Measurements from ENCODE around the gene CD52.
"Not testable (repeated sequence)": the region's sequence is repeated elsewhere in the genome, so short reads cannot be mapped to it uniquely, and the experiment has no call there.

The CD52 gene

GRCh38 chr1:26300578-26301275 lies 17.0 kb upstream of the CD52 start:
- DNase-seq (ENCODE audit: low spot score): no peak

DNA sequence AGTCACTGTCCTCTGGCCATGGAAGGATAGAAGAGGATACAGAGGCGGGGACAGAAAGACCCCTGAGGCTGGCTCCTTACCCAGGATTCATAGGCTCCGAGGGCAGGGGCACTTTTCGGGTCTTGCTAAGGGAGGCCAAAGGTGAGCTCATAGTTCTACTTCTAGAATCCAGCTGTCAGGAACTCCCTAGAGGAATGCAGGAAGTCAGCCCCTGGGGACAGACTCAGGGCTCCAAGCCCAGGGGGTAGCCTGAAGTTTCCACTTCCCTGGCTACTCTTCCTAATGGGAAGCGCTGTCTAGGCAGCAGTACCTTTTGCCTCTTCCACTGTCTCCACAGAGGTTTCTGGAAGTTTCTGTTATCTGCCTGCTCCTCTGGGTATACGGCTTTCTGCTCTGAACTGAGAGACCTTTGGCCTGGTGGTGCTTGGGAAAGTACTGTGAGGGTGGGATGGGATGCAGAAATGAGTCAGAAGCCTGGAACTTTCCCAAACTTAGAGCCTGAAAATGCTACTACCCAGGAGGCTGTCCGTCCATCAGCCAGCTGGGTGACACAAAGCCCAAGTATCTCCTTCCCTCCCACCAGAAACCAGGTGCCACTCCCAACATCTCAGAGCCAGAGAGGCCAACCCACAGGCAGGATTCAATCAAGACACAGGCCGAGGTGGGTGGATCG lies 14.9 kb upstream of the CD52 start:
- no peak for DNase-seq (ENCODE audit: low spot score)

DNA sequence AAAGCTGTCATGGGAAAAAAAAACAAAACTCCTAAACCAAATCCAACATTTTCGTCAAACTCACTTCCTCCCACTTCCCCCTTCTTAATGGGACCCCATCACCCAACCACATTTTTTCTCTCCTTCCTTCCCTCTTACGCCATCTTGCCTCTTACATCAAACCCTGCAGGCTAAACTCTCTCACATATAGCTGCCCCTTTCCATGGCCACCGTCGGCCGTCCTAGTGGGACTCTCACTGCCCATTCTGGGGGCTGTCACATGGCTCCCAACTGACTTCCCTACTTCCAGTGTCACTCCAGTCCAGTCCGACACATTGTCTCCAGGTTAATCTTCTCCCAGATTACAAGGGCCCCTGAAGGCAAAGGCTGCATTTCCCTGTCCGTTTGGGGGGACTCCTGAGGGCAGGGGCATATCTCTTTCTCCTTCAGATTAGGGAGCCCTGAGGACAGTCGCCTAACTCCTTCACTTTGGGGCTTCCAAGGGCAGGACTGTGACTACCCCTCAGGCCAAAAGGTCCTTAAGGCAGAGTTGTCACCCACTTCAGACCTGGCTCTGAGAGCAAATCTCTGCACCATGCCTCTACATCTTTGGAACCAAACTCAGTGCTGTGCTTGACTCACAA lies 12.0 kb upstream of the CD52 start:
- DNase-seq (ENCODE audit: low spot score): no peak

- DNase-seq (ENCODE audit: low spot score): peak; percentile 94
Observed at GRCh38 chr1:26306290-26307229, 11.2 kb upstream of the CD52 start, which contains the start of gene UBXN11. Gene UBXN11, minus strand, starts transcription at chr1:26306636. Its CDS starts 3,753 bp downstream, at chr1:26302883.

DNA sequence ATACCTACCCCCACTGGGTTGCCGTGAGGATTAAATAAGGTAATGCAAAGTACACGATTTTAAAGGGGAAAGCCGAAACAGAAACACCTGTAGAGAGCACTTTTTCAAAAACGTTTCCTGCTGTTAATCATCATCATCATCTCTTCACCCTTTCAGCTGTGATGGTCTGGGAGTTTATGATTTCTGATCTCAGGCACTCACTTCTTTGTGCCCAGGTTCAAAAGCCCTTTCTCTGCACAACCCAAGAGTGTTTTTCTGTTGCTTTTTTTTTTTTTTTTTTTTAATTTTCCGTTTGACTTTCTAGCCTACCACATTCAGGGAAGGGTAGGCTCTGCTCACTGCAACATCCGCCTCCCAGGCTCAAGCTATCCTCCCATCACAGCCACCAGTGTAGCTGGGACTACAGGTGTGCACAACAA lies 10.4 kb upstream of the CD52 start:
- DNase-seq (ENCODE audit: low spot score): peak; percentile 34

DNA sequence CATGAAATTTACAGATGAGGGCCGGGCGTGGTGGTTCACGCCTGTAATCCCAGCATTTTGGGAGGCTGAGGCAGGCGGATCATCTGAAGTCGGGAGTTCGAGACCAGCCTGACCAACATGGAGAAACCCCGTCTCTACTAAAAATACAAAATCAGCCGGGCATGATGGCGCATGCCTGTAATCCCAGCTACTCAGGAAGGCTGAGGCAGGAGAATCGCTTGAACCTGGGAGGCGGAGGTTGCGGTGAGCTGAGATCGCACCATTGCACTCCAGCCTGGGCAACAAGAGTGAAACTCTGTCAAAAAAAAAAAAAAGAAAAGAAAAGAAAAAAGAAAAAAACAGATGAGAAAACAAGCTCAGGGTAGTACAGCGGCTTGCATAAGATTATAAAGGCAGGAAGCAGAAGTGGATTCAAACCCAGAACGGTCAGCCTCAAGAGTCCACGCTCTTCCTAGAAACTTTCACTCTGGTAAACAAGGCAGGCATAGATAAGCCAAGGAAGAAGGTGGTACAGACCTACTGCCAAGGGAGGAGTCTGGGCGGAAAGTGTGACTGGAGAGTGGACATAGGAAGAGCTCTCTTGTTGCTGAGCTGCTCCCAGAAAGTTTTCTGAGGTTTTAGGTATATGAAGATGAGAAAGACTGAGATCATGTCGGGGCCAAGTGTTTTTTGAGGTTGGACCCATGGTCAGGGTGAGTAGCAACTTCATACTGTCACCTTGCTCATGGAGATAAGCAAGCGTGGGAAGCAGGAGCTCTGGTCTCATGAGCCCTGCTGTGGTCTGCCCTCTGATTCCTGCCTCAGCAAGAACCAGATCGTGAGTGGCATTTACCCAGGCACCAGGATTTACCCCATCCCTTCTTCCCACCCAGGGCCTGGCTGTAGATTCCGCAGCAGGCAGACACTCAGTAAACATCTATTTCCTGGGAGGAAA lies 9.5 kb upstream of the CD52 start:
- not testable (repeated sequence) for DNase-seq (ENCODE audit: low spot score)

- DNase-seq (ENCODE audit: low spot score): no peak
Observed at GRCh38 chr1:26314501-26314900, 3.3 kb upstream of the CD52 start.

GRCh38 chr1:26315874-26316850 lies 1.6 kb upstream of the CD52 start:
- no peak for DNase-seq (ENCODE audit: low spot score)

- DNase-seq (ENCODE audit: low spot score): no peak
Observed at GRCh38 chr1:26317146-26317545, 612 bp upstream of the CD52 start.

DNA sequence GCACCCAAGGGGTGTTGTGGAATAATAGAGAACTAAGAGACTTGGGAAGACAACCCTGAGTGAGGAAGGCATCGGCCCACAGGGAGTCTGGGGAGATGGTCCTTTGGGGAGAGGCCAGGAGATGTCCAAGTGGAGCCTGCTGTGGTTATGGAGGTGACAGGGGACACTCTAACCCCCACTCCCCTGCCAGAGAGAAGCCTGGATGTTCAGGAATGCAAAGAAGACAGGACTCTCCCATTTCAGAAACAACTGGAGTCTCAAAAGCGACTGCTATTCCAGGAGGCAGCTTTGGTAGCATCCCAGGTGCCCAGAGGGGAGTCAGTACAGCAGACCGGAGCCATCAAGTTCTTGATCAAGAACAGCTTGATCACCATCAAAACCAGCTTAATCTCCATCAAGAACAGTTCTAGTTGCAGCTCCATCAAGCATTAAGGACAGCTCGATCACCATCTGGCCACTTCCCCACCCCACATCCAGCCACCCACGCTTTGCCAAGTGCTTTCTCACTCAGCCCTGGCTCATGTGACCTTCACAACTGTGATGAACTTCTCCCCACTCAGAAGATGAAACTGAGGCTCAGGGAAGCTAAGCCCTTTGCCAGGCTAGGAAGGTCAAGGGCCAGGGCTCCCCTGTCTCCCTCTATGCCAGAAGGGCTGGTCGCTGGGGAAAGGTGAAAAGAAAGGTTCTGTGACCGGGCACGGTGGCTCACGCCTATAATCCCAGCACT lies 743 bp downstream of the CD52 start:
- peak; percentile 31 for DNase-seq (ENCODE audit: low spot score)

GRCh38 chr1:26320896-26321295 lies 3.1 kb downstream of the CD52 start:
- DNase-seq (ENCODE audit: low spot score): no peak

DNA sequence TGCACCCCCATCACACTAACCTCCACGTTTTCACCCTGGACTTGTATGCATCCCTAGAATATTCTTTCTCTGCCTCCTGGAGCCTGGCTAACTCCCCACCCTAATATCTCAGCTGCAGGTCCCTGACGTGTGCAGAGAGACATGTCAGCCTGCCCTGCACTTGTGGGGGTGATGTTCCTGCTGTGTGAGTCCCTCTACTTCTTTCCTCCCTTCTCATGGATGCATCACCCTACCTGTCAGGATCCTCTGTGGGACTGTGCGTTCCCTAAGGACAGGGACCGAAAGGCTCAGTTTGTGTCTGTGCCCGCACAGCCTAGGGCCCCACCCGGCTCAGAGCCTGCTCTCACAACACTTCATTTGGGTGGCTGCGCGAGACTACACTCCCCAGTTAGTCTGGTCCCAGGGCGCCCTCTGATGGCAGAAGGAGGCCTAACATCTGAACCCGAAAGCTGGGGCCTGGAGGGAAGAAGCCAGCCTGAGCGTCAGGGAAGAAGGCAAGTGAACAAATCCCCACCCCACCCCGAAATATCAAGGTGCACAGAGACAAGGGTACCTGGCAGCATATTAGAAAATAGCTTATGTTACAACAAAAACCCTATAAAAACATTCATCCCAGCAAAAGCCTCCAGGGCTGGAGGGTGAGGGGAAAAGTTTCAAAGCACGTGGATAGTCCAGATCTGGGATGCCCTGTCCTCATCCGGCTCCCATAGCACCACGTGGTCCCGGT lies 3.7 kb downstream of the CD52 start:
- DNase-seq (ENCODE audit: low spot score): peak; percentile 95

DNA sequence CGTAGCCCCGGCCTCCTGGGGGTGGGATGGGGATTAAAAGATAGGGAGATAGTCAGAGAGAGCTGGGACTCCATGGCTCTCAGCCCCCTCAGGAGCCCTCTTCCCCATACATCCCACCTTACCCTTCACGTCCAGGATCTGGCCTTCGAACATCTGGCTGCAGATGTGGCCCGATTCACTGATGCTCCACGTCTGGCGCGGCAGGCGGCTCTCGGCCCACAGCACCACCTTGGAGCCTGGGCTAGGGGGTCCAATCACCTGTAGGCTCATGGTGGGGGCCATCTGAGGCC lies 4.2 kb downstream of the CD52 start:
- no peak for DNase-seq (ENCODE audit: low spot score)

GRCh38 chr1:26323382-26323781 lies 5.6 kb downstream of the CD52 start:
- DNase-seq (ENCODE audit: low spot score): no peak

DNA sequence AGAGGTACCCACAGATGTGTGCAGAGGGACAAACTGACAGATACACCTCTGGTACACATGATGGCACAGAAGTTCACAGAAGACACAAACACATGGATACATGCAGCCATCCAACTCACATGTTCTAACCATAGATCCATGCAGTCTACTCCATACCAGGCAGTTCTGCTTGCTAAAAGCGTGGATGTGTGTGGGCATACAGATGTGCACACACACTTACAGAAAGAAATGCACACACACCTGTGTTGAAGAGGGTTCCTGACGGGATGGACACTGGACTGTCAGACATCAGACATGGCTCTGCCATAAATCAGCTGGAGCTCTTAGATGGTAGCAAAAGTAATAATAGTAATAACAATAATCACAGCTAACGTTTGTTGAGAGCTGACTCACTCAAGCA lies 6.8 kb downstream of the CD52 start:
- DNase-seq (ENCODE audit: low spot score): no peak

DNA sequence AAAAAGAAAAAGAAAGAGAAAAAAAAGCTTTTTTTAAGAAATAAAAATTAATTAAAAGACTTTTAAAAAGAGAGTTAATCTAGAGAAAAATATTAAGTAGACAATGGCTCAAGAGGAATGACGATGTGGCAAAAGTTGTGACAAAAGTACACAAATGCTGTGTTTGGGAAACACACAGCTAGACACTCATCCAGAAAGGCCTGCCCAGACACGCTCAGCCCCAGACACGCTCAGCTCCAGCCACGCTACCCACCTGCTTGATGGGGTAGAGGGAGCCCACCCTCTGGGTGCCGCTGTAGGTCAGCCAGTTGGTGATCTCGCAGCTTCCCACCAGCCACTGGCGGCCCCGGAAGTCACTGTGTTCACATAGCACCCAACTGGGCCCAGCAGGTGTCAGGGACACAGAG lies 10.2 kb downstream of the CD52 start:
- no peak for DNase-seq (ENCODE audit: low spot score)

DNA sequence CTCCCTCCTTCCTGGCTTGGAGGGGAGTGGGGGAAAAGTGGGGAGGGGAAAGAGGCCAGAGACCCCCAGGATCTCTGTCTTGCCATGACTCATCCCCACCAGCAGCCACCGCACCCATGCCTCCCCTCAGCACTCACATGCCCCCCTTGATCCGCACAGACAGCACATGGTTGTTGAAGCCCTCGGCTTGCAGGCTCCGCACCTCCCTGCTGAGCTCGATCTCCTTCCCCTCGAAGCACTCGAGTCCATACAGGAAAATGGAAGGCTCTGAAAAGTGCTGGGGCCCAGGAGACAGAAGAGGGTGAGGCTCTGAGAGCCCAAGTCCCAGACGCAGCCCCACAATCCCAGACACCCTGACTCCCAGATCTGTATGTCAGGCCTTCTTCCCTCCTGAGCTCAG lies 10.8 kb downstream of the CD52 start:
- no peak for DNase-seq (ENCODE audit: low spot score)

DNA sequence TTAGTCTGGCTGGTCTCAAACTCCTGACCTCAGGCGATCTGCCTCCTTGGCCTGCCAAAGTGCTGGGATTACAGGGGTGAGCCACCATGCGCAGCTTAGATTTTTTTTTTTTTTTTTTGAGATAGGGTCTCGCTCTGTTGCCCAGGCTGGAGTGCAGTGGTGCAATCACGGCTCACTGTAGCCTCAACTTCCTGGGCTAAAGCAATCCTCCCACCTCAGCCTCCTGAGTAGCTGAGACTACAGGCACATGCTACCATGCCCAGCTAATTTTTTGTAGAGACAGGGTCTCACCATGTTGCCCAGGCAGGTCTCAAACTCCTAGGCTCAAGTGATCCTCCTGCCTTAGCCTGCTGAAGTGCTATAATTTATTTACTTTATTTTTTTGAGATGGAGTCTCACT lies 11.6 kb downstream of the CD52 start:
- not testable (repeated sequence) for DNase-seq (ENCODE audit: low spot score)

GRCh38 chr1:26330276-26330675 lies 12.5 kb downstream of the CD52 start:
- no peak for DNase-seq (ENCODE audit: low spot score)

All from CD4-positive, alpha-beta T cell treated with Interleukin-15 for 4 hours (primary cell).